SU-DHL-6 (cell line): ENCODE measurements around the gene NCMAP.

Experiments
- H2AFZ ChIP-seq: fragments of 200-600 bp; sonication (generic); 2 replicates; pipeline ENCODE4 v1.6.1; 2014; ENCODE audit warnings: low read depth, mild to moderate bottlenecking, moderate library complexity, mixed read lengths, antibody characterized with exemption, low read length; ENCODE audit not compliant: severe bottlenecking
- H3F3A ChIP-seq: fragments of 200-600 bp; shearing (Covaris generic); 2 replicates; pipeline ENCODE4 v1.6.0; 2016; ENCODE audit warnings: antibody characterized with exemption, mild to moderate bottlenecking; ENCODE audit not compliant: insufficient read depth
- H3K27ac ChIP-seq: fragments of 200-600 bp; sonication (generic); 2 replicates; pipeline ENCODE4 v1.5.1; 2016; ENCODE audit warnings: low read depth, mild to moderate bottlenecking, low read length, moderate library complexity, mixed read lengths
- H3K27me3 ChIP-seq: fragments of 200-600 bp; sonication (generic), shearing (Covaris generic); 2 replicates; pipeline ENCODE4 v1.6.0; 2014; ENCODE audit warnings: mild to moderate bottlenecking, low read length
- H3K36me3 ChIP-seq: fragments of 200-600 bp; sonication (generic); 2 replicates; pipeline ENCODE4 v1.6.1; 2014; ENCODE audit warnings: mild to moderate bottlenecking, low read length, mixed read lengths
- H3K4me2 ChIP-seq: fragments of 300-600, 200-600 bp; shearing (Covaris generic), sonication (generic); 2 replicates; pipeline ENCODE4 v1.6.0; 2014; ENCODE audit warnings: low read length, low read depth, mild to moderate bottlenecking; ENCODE audit not compliant: poor library complexity, severe bottlenecking
- H3K4me3 ChIP-seq: fragments of 200-600 bp; sonication (generic); 2 replicates; pipeline ENCODE4 v1.5.1; 2014; ENCODE audit warnings: antibody characterized with exemption, low read length, mild to moderate bottlenecking, mixed read lengths; ENCODE audit not compliant: insufficient read depth, poor library complexity, severe bottlenecking
- H3K79me2 ChIP-seq: fragments of 200-600 bp; sonication (generic); 2 replicates; pipeline ENCODE4 v1.6.1; 2014; ENCODE audit warnings: mild to moderate bottlenecking, low read length, moderate library complexity; ENCODE audit not compliant: insufficient read depth
- H3K9ac ChIP-seq: fragments of 200-600 bp; sonication (generic); 2 replicates; pipeline ENCODE4 v1.7.0; 2014; ENCODE audit warnings: mild to moderate bottlenecking, low read length
- H3K9me2 ChIP-seq: fragments of 200-600 bp; sonication (generic); replicated peaks from 2 replicates; pipeline ENCODE4 v1.6.1; 2014; ENCODE audit warnings: low read length; ENCODE audit not compliant: insufficient read depth
- H3K9me3 ChIP-seq: fragments of 200-600 bp; sonication (generic); 2 replicates; pipeline ENCODE4 v1.6.1; 2014; ENCODE audit warnings: low read length, mixed read lengths; ENCODE audit not compliant: insufficient read depth
- H4K20me1 ChIP-seq: fragments of 200-600 bp; sonication (generic); 2 replicates; pipeline ENCODE4 v1.6.1; 2014; ENCODE audit warnings: low read depth, mild to moderate bottlenecking, antibody characterized with exemption, low read length, moderate library complexity, mixed read lengths
- EZH2phosphoT487 ChIP-seq: fragments of 200-600 bp; sonication (generic), shearing (Covaris generic); conservative IDR thresholded peaks from 2 replicates; pipeline ENCODE4 v1.6.1; 2018; ENCODE audit warnings: mild to moderate bottlenecking, antibody characterized with exemption, low read length, moderate library complexity, mixed read lengths
- TF ChIP-seq, protein P1 (sequence below): fragments of 200-600 bp; sonication (generic); IDR thresholded peaks from one replicate; pipeline ENCODE4 v1.5.1; 2017; ENCODE audit warnings: antibody characterized with exemption, mild to moderate bottlenecking, low read length, moderate library complexity; ENCODE audit not compliant: insufficient read depth, poor library complexity, severe bottlenecking

Gene NCMAP

DNA sequence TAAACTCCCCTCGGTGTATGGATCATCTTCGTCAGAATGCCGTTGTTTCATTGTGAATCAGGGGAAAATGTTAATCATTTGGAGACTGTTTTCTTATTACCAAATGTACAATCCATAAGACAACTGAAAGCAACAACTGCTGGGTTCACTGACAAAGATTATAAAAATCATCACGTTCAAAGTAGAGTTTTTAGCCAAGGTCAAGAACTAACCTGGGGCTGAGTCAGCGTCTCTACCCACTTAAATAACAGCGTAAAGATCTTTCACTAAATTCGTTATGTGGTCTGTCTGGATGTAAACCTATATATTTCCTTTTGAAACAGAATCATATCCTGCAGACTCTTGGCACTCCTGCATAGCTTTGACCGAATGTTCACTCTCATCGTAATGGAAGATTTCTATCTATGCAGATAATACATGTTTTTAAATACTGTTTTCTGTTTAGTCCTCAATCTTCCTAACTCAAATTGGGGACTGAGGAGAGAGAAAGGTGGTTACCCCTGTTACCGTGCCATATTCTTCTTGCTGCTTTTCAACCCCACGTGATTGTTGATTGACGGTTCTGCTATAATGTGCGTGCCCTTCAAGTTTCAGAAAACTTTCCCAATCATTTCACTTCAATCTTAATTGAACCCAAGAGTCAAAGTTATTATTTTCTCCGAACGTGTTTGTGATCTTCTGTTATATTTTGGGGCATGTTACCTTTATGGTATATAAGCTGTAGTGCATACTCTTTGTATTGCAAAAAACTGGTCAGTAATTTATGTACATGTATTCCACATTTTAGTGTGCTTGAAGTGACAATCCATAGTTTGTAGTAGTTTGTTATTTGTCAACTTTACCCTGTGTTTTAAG is 15.6 kb upstream of the NCMAP start:
- Histone ChIP-seq H3K9me3 (no peaks in the 10 kb centered on the region), H3K4me2 (peak overlapping the region; percentile 61), H3F3A (peaks cover 59% of the 10 kb centered on the region), H3K27ac (peak overlapping the region; percentile 80), H2AFZ (peak overlapping the region; percentile 23), H3K9me2 (no peaks in the 10 kb centered on the region), H3K79me2 (no peaks in the 10 kb centered on the region), H3K36me3 (no peaks in the 10 kb centered on the region), H4K20me1 (no peaks in the 10 kb centered on the region), H3K27me3 (no peaks in the 10 kb centered on the region), H3K4me3 (peak overlapping the region; percentile 1), H3K9ac (peak overlapping the region; percentile 46)
- TF ChIP-seq, protein P1, sequence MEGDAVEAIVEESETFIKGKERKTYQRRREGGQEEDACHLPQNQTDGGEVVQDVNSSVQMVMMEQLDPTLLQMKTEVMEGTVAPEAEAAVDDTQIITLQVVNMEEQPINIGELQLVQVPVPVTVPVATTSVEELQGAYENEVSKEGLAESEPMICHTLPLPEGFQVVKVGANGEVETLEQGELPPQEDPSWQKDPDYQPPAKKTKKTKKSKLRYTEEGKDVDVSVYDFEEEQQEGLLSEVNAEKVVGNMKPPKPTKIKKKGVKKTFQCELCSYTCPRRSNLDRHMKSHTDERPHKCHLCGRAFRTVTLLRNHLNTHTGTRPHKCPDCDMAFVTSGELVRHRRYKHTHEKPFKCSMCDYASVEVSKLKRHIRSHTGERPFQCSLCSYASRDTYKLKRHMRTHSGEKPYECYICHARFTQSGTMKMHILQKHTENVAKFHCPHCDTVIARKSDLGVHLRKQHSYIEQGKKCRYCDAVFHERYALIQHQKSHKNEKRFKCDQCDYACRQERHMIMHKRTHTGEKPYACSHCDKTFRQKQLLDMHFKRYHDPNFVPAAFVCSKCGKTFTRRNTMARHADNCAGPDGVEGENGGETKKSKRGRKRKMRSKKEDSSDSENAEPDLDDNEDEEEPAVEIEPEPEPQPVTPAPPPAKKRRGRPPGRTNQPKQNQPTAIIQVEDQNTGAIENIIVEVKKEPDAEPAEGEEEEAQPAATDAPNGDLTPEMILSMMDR, result no peak
- TF ChIP-seq EZH2phosphoT487, result no peak

DNA sequence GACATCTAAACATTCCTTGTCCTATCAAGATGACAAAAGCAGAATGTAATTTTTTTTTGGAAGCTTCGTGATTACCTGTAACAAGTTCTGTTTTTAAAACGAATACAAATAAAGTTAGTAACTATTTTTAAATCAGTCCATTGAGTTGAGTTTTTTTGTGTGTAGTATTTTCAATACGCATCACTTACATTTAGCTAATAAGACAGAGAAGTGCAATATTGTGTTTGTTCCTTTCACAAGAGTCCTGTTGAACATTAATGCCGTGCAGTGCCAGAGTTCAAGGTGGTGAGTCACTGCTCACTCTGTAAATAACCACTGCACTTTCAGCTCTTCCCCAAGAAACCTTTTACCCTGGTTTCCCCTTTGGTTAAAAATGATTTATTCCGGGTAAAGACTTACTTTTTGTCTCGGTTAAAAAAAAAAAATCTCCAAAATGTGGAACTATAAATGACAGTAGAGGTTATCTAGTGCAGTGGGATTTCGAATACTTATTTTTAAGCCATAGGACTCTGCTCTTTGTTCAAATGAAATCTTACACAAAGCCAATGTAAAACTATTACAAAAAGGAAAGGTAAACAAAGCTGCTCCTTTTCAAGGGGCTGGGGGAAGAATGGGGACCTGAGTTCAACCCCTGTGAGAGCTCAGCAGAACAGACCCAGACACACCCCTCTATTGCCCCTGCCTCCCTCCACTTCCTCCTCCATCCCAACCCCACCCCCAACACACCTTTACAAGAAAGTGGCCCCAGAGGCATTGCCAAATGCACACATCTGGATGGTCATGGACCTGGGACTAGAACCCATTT is 14.8 kb upstream of the NCMAP start:
- peak overlapping the region; percentile 46 for H3K9ac ChIP-seq
- H3K36me3 ChIP-seq, result no peaks in the 10 kb centered on the region
- no peaks in the 10 kb centered on the region for H4K20me1 ChIP-seq
- no peak for TF ChIP-seq EZH2phosphoT487
- TF ChIP-seq, protein P1, result no peak
- H3K9me2 ChIP-seq, result no peaks in the 10 kb centered on the region
- no peaks in the 10 kb centered on the region for H3K27me3 ChIP-seq
- H3K27ac ChIP-seq, result peak overlapping the region; percentile 80
- H2AFZ ChIP-seq, result peak overlapping the region; percentile 23
- H3K4me3 ChIP-seq, result peak overlapping the region; percentile 1
- H3K79me2 ChIP-seq, result no peaks in the 10 kb centered on the region
- peak overlapping the region; percentile 61 for H3K4me2 ChIP-seq
- H3K9me3 ChIP-seq, result no peaks in the 10 kb centered on the region
- peaks cover 57% of the 10 kb centered on the region for H3F3A ChIP-seq

DNA sequence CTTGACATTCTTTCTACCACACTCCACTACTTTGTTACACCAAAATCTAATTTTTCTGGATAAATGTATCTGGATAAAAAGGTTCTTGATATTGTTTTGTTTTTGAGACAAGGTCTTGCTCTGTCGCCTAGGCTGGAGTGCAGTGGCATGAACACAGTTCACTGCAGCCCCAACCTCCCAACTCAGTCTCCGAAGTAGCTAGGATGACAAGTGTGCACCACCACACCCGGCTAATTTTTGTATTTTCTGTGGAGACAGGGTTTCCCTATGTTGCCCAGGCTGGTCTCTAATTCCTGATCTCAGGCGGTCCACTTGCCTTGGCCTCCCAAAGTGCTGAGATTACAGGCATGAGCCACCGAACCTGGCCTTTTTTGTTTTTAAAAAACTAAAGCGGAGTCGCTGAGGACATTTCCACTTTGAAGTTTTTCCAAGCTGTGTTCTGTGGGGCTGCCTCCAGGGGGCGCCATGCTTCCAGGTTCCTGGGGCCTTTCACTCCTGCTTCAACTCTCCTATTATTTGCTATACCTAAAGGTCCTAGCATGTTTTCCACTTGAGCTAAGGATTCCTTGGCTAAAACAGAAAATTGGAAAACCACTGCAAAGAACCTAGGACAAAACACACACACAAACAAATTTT is 14.1 kb upstream of the NCMAP start:
- Histone ChIP-seq H3K9me2 (no peaks in the 10 kb centered on the region), H3K4me3 (no peak overlapping the region), H3K9ac (peak overlapping the region; percentile 46; the same call in 1 of the 2 replicates), H2AFZ (no peak overlapping the region), H3F3A (peaks cover 50% of the 10 kb centered on the region), H4K20me1 (no peaks in the 10 kb centered on the region), H3K36me3 (no peaks in the 10 kb centered on the region), H3K79me2 (no peaks in the 10 kb centered on the region), H3K9me3 (no peaks in the 10 kb centered on the region), H3K27me3 (no peaks in the 10 kb centered on the region), H3K27ac (peak overlapping the region; percentile 80; the same call in 1 of the 2 replicates), H3K4me2 (no peak overlapping the region)
- TF ChIP-seq, protein P1, result peak; percentile 55
- no peak for TF ChIP-seq EZH2phosphoT487
